ENCODE results near the gene PPAN. TPM values are rescaled to one million over a fixed set of nuclear protein-coding genes. Genes with fewer than 3 reads are reported as not detected.

Gene PPAN
- total RNA-seq, 4 donors from 2014 or later, result 25.7 to 45.3 (median 35.8) TPM

- no peak for DNase-seq (ENCODE audit: low spot score in 2 of 2)
- no peak for TF ChIP-seq EP300 (IDR thresholded peaks at IDR 0.05)
- TF ChIP-seq, protein P1, sequence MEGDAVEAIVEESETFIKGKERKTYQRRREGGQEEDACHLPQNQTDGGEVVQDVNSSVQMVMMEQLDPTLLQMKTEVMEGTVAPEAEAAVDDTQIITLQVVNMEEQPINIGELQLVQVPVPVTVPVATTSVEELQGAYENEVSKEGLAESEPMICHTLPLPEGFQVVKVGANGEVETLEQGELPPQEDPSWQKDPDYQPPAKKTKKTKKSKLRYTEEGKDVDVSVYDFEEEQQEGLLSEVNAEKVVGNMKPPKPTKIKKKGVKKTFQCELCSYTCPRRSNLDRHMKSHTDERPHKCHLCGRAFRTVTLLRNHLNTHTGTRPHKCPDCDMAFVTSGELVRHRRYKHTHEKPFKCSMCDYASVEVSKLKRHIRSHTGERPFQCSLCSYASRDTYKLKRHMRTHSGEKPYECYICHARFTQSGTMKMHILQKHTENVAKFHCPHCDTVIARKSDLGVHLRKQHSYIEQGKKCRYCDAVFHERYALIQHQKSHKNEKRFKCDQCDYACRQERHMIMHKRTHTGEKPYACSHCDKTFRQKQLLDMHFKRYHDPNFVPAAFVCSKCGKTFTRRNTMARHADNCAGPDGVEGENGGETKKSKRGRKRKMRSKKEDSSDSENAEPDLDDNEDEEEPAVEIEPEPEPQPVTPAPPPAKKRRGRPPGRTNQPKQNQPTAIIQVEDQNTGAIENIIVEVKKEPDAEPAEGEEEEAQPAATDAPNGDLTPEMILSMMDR (IDR thresholded peaks at IDR 0.05), result no peak
- TF ChIP-seq POLR2A (IDR thresholded peaks at IDR 0.05), result no peak
- 92 to 95% methylated on average over 11 to 14 of the region's 14 CpGs for WGBS, 2 donors
- no peak overlapping the region for H3K4me3 ChIP-seq
- H3K36me3 ChIP-seq, result peaks cover 0 to 100% (median 29%) of the 10 kb centered on the region in 3 donors
- no peak overlapping the region for H3K27ac ChIP-seq
- H3K9me3 ChIP-seq, result no peaks in the 10 kb centered on the region
- no peaks in the 10 kb centered on the region for H3K4me1 ChIP-seq
- no peaks in the 10 kb centered on the region for H3K27me3 ChIP-seq
These were observed 40.0 kb downstream of the PPAN start for GRCh38 chr19:10146142-10146541.

DNA sequence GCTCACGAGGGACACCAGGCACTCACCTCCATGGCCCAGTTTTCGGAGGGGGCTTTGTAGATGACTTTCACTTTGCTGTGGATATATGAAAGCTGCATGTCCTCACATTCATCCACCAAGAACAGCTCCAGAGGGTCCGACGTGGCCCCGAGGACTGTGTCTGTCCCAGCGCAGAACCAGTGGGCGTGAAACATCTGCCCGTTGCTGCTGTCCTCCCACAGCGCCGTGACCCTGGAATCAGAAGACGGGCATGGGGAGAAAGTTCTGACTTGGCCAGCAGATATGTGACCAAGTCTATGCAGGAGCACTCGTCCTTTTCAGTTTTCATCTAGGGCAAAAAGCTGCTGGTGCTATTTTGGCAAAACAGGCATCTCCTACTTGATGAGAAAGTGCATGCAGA lies 43.3 kb downstream of the PPAN start:
- WGBS, 2 donors, result 94 to 95% methylated on average over 12 of the region's 12 CpGs
- no peaks in the 10 kb centered on the region for H3K4me1 ChIP-seq
- no peak for DNase-seq (ENCODE audit: low spot score in 2 of 2)
- TF ChIP-seq POLR2A (IDR thresholded peaks at IDR 0.05), result no peak
- TF ChIP-seq, protein P1 (IDR thresholded peaks at IDR 0.05), result no peak
- TF ChIP-seq EP300 (IDR thresholded peaks at IDR 0.05), result no peak
- no peaks in the 10 kb centered on the region for H3K27me3 ChIP-seq
- no peaks in the 10 kb centered on the region for H3K9me3 ChIP-seq
- H3K4me3 ChIP-seq, result no peak overlapping the region
- H3K36me3 ChIP-seq, result peaks cover 0 to 99% (median 21%) of the 10 kb centered on the region in 3 donors
- no peak overlapping the region for H3K27ac ChIP-seq

DNA sequence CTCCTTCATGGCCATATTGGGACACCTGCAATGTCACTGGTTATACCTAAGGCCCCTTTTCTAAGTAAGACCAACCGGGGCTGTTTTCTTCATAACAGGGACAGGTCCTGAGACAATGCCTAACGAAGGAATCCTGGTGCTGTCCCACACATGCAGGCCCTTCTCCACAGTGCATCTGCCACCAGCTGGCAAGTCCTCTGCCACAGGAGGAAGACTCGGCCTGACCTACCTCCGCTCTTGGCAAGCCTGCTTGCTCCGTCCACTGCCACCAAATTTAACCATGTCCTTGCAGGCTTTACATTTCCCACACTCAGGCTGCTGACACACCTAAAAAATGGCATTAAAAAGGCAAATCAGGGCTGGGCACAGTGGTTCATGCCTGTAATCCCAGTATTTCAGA lies 45.4 kb downstream of the PPAN start:
- TF ChIP-seq EP300 (IDR thresholded peaks at IDR 0.05) (no peak), POLR2A (IDR thresholded peaks at IDR 0.05) (no peak)
- TF ChIP-seq, protein P1 (IDR thresholded peaks at IDR 0.05), result no peak
- Histone ChIP-seq H3K9me3 (no peaks in the 10 kb centered on the region), H3K27me3 (no peaks in the 10 kb centered on the region), H3K4me3 (no peak overlapping the region), H3K36me3 (peaks cover 0 to 99% (median 12%) of the 10 kb centered on the region in 3 donors), H3K4me1 (no peaks in the 10 kb centered on the region), H3K27ac (no peak overlapping the region)
- no peak for DNase-seq (ENCODE audit: low spot score in 2 of 2)
- WGBS, 2 donors, result 83 to 84% methylated on average over 5 of the region's 5 CpGs

- 84 to 88% methylated on average over 3 of the region's 3 CpGs for WGBS, 2 donors
- no peak overlapping the region for H3K27ac ChIP-seq
- no peaks in the 10 kb centered on the region for H3K4me1 ChIP-seq
- TF ChIP-seq, protein P1 (IDR thresholded peaks at IDR 0.05), result no peak
- TF ChIP-seq POLR2A (IDR thresholded peaks at IDR 0.05) (no peak), EP300 (IDR thresholded peaks at IDR 0.05) (no peak)
- H3K9me3 ChIP-seq, result no peaks in the 10 kb centered on the region
- DNase-seq (ENCODE audit: low spot score in 2 of 2), result no peak
- H3K36me3 ChIP-seq, result peaks cover 0 to 99% (median 12%) of the 10 kb centered on the region in 3 donors
- H3K4me3 ChIP-seq, result no peak overlapping the region
- H3K27me3 ChIP-seq, result no peaks in the 10 kb centered on the region
These were observed 45.9 kb downstream of the PPAN start for GRCh38 chr19:10152100-10152499.

- H3K27me3 ChIP-seq, result no peaks in the 10 kb centered on the region
- WGBS, 2 donors, result 87 to 90% methylated on average over 4 of the region's 4 CpGs
- no peak for DNase-seq (ENCODE audit: low spot score in 2 of 2)
- no peak overlapping the region for H3K4me3 ChIP-seq
- H3K9me3 ChIP-seq, result no peaks in the 10 kb centered on the region
- TF ChIP-seq EP300 (IDR thresholded peaks at IDR 0.05) (no peak), POLR2A (IDR thresholded peaks at IDR 0.05) (no peak)
- TF ChIP-seq, protein P1 (IDR thresholded peaks at IDR 0.05), result no peak
- H3K36me3 ChIP-seq, result peaks cover 4 to 99% (median 24%) of the 10 kb centered on the region in 3 donors
- H3K4me1 ChIP-seq, result no peaks in the 10 kb centered on the region
- no peak overlapping the region for H3K27ac ChIP-seq
These were observed 49.7 kb downstream of the PPAN start for GRCh38 chr19:10155839-10156238.

Measured in tibial nerve (tissue), 4 donors.